ENCODE results near the gene SLC39A7. TPM values are rescaled to one million over a fixed set of nuclear protein-coding genes. Genes with fewer than 3 reads are reported as not detected.
A peak's percentile ranks its signal among the peaks of the same experiment; 100 is the strongest.

SLC39A7 gene
- total and polyA plus RNA-seq, 2 of the 13 experiments (the other 11 are each of a cell fraction or from before 2014, with no cell fraction given): 142 to 229 TPM

DNA sequence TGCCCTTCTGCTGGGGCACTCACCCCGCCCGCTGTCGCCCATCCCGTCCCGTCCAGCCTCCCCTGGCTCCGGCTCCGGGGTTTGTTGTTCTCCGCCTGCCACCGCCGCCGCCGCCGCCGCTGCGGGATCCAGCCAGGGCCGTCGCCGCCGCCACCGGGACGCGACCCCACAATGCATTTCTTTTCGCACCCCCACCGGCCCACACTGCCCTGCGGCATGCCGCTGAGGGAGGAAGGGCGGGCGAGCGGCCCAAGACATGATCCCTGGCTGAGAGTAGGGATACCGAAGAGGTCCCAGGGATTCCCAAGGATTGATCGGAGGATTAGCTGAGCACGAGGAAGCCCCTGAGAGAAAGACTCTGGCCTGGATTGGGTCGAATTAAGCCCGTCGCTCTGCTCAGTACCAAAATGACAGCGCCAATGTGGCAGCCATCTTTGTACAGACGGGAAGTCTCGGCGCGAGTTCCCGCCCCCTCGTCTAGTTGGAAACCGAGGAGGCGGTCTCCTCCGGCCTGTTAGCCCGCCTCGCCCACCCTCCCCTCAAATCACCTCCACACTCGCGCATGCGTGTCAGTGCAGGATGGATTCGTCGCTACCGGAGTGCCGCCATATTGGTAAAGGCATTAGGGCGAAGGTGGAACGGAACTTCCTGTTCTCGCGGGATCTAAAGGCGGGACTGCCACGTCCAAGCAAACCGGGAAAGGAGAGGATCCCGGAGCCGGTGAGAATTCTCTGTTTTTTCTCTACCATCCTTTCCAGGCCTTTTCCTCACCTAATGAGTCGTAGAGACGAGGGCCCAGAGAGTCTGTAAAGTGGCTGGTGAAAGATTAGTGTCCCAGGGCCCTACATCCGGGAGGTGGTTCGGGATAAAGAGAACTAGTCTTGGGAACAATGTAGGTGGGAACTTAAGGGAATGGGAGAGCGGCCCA lies at the start of gene SLC39A7, which contains the start of gene RXRB (continued):
- TF ChIP-seq, protein P1, sequence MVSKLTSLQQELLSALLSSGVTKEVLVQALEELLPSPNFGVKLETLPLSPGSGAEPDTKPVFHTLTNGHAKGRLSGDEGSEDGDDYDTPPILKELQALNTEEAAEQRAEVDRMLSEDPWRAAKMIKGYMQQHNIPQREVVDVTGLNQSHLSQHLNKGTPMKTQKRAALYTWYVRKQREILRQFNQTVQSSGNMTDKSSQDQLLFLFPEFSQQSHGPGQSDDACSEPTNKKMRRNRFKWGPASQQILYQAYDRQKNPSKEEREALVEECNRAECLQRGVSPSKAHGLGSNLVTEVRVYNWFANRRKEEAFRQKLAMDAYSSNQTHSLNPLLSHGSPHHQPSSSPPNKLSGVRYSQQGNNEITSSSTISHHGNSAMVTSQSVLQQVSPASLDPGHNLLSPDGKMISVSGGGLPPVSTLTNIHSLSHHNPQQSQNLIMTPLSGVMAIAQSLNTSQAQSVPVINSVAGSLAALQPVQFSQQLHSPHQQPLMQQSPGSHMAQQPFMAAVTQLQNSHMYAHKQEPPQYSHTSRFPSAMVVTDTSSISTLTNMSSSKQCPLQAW (CRISPR knock-in tag; IDR thresholded peaks at IDR 0.05): no peak
- TF ChIP-seq, protein P2, sequence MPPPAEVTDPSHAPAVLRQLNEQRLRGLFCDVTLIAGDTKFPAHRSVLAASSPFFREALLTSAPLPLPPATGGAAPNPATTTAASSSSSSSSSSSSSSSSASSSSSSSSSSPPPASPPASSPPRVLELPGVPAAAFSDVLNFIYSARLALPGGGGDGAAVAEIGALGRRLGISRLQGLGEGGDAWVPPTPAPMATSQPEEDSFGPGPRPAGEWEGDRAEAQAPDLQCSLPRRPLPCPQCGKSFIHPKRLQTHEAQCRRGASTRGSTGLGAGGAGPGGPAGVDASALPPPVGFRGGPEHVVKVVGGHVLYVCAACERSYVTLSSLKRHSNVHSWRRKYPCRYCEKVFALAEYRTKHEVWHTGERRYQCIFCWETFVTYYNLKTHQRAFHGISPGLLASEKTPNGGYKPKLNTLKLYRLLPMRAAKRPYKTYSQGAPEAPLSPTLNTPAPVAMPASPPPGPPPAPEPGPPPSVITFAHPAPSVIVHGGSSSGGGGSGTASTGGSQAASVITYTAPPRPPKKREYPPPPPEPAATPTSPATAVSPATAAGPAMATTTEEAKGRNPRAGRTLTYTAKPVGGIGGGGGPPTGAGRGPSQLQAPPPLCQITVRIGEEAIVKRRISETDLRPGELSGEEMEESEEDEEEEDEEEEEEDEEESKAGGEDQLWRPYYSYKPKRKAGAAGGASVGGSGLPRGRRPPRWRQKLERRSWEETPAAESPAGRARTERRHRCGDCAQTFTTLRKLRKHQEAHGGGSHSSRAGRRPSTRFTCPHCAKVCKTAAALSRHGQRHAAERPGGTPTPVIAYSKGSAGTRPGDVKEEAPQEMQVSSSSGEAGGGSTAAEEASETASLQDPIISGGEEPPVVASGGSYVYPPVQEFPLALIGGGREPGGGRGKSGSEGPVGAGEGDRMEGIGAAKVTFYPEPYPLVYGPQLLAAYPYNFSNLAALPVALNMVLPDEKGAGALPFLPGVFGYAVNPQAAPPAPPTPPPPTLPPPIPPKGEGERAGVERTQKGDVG (CRISPR knock-in tag; IDR thresholded peaks at IDR 0.05; ENCODE audit: borderline replicate concordance): no peak
- TF ChIP-seq, protein P3, sequence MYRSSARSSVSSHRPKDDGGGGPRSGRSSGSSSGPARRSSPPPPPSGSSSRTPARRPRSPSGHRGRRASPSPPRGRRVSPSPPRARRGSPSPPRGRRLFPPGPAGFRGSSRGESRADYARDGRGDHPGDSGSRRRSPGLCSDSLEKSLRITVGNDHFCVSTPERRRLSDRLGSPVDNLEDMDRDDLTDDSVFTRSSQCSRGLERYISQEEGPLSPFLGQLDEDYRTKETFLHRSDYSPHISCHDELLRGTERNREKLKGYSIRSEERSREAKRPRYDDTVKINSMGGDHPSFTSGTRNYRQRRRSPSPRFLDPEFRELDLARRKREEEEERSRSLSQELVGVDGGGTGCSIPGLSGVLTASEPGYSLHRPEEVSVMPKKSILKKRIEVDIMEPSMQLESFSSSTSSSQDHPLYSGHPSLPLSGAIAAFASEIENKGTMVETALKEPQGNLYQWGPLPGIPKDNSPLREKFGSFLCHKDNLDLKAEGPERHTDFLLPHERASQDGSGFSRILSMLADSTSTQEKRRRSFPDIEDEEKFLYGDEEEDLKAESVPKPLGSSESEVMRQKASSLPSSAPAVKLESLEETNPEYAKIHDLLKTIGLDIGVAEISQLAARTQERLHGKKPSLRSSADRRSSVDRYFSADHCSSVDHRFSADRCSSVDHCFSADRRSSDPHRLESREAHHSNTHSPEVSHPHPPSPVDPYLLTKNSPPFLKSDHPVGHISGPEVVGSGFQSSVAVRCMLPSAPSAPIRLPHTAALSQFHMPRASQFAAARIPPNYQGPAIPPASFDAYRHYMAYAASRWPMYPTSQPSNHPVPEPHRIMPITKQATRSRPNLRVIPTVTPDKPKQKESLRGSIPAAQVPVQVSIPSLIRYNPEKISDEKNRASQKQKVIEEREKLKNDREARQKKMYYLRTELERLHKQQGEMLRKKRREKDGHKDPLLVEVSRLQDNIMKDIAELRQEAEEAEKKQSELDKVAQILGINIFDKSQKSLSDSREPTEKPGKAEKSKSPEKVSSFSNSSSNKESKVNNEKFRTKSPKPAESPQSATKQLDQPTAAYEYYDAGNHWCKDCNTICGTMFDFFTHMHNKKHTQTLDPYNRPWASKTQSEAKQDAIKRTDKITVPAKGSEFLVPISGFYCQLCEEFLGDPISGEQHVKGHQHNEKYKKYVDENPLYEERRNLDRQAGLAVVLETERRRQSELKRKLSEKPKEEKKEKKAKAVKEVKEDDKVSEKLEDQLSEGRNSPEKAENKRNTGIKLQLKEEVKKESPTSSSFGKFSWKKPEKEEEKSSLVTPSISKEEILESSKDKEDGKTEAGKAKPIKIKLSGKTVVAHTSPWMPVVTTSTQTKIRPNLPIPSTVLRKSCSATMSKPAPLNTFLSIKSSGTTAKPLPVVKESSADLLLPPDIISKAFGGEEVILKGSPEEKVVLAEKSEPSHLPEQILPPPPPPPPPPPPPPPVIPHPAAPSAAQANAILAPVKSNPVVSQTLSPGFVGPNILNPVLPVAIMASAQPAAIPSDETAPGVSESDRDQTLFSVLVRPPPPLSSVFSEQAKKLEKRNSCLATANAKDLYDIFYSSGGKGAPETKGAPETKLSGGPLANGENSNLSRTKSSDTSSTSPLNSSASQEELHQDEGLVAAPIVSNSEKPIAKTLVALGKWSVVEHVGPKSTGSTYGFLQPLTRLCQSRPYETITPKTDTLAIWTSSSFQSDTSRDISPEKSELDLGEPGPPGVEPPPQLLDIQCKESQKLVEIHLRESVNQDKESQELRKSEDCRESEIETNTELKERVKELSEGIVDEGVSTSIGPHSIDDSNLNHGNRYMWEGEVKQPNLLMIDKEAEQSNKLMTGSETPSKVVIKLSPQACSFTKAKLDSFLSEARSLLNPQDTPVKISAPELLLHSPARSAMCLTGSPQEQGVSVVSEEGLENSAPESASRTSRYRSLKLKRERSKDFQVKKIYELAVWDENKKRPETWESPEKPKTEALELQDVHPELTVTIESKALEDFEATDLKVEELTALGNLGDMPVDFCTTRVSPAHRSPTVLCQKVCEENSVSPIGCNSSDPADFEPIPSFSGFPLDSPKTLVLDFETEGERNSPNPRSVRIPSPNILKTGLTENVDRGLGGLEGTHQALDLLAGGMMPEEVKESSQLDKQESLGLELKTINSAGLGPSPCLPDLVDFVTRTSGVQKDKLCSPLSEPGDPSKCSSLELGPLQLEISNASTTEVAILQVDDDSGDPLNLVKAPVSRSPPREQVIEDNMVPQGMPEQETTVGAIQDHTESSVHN (CRISPR knock-in tag; IDR thresholded peaks at IDR 0.05): peak; percentile 54
- TF ChIP-seq JDP2 (CRISPR knock-in tag; IDR thresholded peaks at IDR 0.05; ENCODE audit: borderline replicate concordance) (peak; percentile 11; the same call in 1 of the 2 replicates), RORA (CRISPR knock-in tag; IDR thresholded peaks at IDR 0.05) (no peak), ZNF335 (CRISPR knock-in tag; IDR thresholded peaks at IDR 0.05) (no peak)
- TF ChIP-seq, protein P4, sequence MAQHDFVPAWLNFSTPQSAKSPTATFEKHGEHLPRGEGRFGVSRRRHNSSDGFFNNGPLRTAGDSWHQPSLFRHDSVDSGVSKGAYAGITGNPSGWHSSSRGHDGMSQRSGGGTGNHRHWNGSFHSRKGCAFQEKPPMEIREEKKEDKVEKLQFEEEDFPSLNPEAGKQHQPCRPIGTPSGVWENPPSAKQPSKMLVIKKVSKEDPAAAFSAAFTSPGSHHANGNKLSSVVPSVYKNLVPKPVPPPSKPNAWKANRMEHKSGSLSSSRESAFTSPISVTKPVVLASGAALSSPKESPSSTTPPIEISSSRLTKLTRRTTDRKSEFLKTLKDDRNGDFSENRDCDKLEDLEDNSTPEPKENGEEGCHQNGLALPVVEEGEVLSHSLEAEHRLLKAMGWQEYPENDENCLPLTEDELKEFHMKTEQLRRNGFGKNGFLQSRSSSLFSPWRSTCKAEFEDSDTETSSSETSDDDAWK (CRISPR knock-in tag; IDR thresholded peaks at IDR 0.05): no peak
